OCI-LY3 (cell line): Measurements from ENCODE around the gene DEDD2.
A peak's percentile ranks its signal among the peaks of the same experiment; 100 is the strongest.

ENCODE experiments used
- H2AFZ ChIP-seq: fragments of 200-600, 300-600 bp; shearing (Covaris generic); 2 replicates; pipeline ENCODE4 v1.6.0; 2014; ENCODE audit warnings: antibody characterized with exemption, low read depth, low read length
- H3K27ac ChIP-seq: fragments of 200-600, 300-600 bp; sonication (generic); 2 replicates; pipeline ENCODE4 v1.5.1; 2014; ENCODE audit warnings: mild to moderate bottlenecking, low read length, moderate library complexity, mixed read lengths
- H3K27me3 ChIP-seq: fragments of 200-600, 300-600 bp; sonication (generic); 2 replicates; pipeline ENCODE4 v1.6.1; 2014; ENCODE audit warnings: low read depth, low read length, mixed read lengths
- H3K36me3 ChIP-seq: fragments of 200-600, 300-600 bp; sonication (generic); replicated peaks from 2 replicates; pipeline ENCODE3; 2014; ENCODE audit warnings: low read depth, low read length, mixed read lengths
- H3K4me1 ChIP-seq: fragments of 300-600, 200-600 bp; sonication (generic); 2 replicates; pipeline ENCODE4 v1.6.1; 2014; ENCODE audit warnings: low read length, mixed read lengths
- H3K4me2 ChIP-seq: fragments of 200-600, 300-600 bp; sonication (generic); 2 replicates; pipeline ENCODE4 v1.6.1; 2014; ENCODE audit warnings: low read length, mixed read lengths
- H3K4me3 ChIP-seq: fragments of 300-600, 200-600 bp; sonication (generic); 2 replicates; pipeline ENCODE4 v1.5.1; 2014; ENCODE audit warnings: antibody characterized with exemption, mild to moderate bottlenecking, low read length, moderate library complexity
- H3K79me2 ChIP-seq: fragments of 300-600, 200-600 bp; shearing (Covaris generic); 2 replicates; pipeline ENCODE4 v1.6.1; 2014; ENCODE audit warnings: mild to moderate bottlenecking, low read length, mixed read lengths
- H3K9ac ChIP-seq: fragments of 300-600, 200-600 bp; shearing (Covaris generic); 2 replicates; pipeline ENCODE4 v1.6.0; 2014; ENCODE audit warnings: mild to moderate bottlenecking, low read length, moderate library complexity
- H3K9me3 ChIP-seq: fragments of 200-600, 300-600 bp; shearing (Covaris generic); 2 replicates; pipeline ENCODE4 v1.6.1; 2014; ENCODE audit warnings: low read length, mixed read lengths; ENCODE audit not compliant: insufficient read depth
- H4K20me1 ChIP-seq: fragments of 200-600, 300-600 bp; sonication (generic); 2 replicates; pipeline ENCODE4 v1.6.1; 2016; ENCODE audit warnings: low read length, mixed read lengths; ENCODE audit not compliant: insufficient read depth
- EZH2phosphoT487 ChIP-seq: fragments of 200-600 bp; shearing (Covaris generic); IDR thresholded peaks from 2 replicates; pipeline ENCODE4 v1.6.1; 2018; ENCODE audit warnings: antibody characterized with exemption, mixed run types, low read depth
- TF ChIP-seq, protein P1 (sequence below): fragments of 200-600, 300-600 bp; sonication (generic); IDR thresholded peaks from 2 replicates; pipeline ENCODE4 v1.5.1; 2014; ENCODE audit warnings: antibody characterized with exemption, low read length, low read depth

Gene DEDD2

DNA sequence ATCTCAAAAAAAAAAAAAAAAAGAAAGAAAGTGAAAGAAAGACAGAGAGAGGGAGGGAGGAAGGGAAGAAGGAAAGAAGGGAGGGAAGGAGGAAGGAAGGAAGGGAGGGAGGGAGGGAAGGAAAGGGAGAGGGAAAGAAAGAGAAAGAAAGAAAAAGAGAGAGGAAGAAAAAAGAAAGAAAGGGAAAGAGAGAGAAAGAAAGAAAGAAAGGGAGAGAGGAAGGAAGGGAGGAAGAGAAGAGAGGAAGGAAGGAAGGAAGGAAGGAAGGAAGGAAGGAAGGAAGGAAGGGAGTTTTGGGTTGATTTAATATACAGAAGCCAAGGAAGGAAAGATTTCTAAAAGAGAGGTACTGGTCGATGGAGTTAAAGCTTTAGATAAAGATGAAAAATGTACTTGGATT, 28.8 kb downstream of the DEDD2 start:
- Histone ChIP-seq H3K4me2 (no peak overlapping the region), H3K9ac (no peak overlapping the region), H3K9me3 (peaks cover 5% of the 10 kb centered on the region; the same call in 1 of the 2 replicates), H3K79me2 (no peaks in the 10 kb centered on the region), H4K20me1 (no peaks in the 10 kb centered on the region), H3K4me3 (no peak overlapping the region), H3K4me1 (peaks cover 20% of the 10 kb centered on the region), H3K27me3 (peaks cover 3% of the 10 kb centered on the region; the same call in 1 of the 2 replicates), H3K27ac (no peak overlapping the region), H3K36me3 (peaks cover 6% of the 10 kb centered on the region), H2AFZ (no peak overlapping the region)
- TF ChIP-seq, protein P1, sequence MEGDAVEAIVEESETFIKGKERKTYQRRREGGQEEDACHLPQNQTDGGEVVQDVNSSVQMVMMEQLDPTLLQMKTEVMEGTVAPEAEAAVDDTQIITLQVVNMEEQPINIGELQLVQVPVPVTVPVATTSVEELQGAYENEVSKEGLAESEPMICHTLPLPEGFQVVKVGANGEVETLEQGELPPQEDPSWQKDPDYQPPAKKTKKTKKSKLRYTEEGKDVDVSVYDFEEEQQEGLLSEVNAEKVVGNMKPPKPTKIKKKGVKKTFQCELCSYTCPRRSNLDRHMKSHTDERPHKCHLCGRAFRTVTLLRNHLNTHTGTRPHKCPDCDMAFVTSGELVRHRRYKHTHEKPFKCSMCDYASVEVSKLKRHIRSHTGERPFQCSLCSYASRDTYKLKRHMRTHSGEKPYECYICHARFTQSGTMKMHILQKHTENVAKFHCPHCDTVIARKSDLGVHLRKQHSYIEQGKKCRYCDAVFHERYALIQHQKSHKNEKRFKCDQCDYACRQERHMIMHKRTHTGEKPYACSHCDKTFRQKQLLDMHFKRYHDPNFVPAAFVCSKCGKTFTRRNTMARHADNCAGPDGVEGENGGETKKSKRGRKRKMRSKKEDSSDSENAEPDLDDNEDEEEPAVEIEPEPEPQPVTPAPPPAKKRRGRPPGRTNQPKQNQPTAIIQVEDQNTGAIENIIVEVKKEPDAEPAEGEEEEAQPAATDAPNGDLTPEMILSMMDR: no peak
- no peak for TF ChIP-seq EZH2phosphoT487

DNA sequence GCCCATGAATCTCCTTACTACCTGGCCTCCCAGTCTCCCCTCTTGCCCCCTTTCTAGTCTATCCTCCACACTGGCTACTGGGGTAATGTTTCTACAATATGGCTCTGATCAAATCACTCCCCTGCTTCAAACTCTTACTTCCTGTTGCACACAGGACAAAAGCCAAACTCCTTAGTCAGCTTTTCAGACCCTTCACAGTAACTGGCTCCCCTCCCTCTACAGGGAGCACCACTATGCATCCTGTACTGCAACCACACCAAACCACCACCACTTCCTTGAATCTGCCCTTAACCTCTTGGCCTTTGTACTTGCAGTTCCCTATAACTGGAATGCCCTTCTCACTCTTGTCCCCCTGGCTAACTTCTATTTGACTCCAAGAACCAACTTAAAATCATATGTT, 32.2 kb downstream of the DEDD2 start:
- TF ChIP-seq, protein P1: no peak
- TF ChIP-seq EZH2phosphoT487: no peak
- H3K9ac ChIP-seq: no peak overlapping the region
- H3K27me3 ChIP-seq: peaks cover 10% of the 10 kb centered on the region
- H3K4me2 ChIP-seq: no peak overlapping the region
- no peak overlapping the region for H3K4me3 ChIP-seq
- H3K79me2 ChIP-seq: no peaks in the 10 kb centered on the region
- no peak overlapping the region for H3K27ac ChIP-seq
- H3K4me1 ChIP-seq: peaks cover 17% of the 10 kb centered on the region
- H4K20me1 ChIP-seq: no peaks in the 10 kb centered on the region
- no peak overlapping the region; the same call in 1 of the 2 replicates for H2AFZ ChIP-seq
- no peaks in the 10 kb centered on the region for H3K9me3 ChIP-seq
- no peaks in the 10 kb centered on the region for H3K36me3 ChIP-seq

DNA sequence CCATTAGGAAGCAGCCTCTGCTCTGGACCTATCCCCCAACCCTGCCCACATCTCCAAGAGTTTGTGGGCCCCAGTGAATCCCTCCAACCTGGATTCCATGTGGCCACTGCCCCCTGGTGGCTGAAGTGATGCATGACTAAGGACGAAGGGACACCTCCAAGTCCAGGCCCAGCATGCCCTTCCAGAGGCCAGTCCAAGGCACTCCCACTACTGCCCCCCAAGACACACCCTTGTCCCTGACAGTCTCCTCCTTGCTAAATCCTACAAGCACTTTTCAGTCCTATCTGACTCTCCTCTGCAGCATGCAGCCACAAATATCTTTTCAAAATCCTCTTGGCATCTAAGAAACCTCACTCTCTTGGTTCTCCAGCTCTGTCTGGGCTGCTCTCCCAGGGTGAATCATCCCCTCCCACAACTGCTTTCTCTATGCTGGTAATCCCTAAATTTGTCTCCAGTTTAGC, 33.0 kb downstream of the DEDD2 start:
- H3K4me2 ChIP-seq: no peak overlapping the region
- no peaks in the 10 kb centered on the region for H4K20me1 ChIP-seq
- H3K27me3 ChIP-seq: peaks cover 18% of the 10 kb centered on the region
- TF ChIP-seq EZH2phosphoT487: no peak
- TF ChIP-seq, protein P1: peak; percentile 97
- H2AFZ ChIP-seq: no peak overlapping the region; the same call in 1 of the 2 replicates
- no peak overlapping the region for H3K4me3 ChIP-seq
- H3K36me3 ChIP-seq: no peaks in the 10 kb centered on the region
- no peaks in the 10 kb centered on the region for H3K79me2 ChIP-seq
- H3K9me3 ChIP-seq: no peaks in the 10 kb centered on the region
- peaks cover 17% of the 10 kb centered on the region for H3K4me1 ChIP-seq
- no peak overlapping the region for H3K9ac ChIP-seq
- no peak overlapping the region for H3K27ac ChIP-seq

DNA sequence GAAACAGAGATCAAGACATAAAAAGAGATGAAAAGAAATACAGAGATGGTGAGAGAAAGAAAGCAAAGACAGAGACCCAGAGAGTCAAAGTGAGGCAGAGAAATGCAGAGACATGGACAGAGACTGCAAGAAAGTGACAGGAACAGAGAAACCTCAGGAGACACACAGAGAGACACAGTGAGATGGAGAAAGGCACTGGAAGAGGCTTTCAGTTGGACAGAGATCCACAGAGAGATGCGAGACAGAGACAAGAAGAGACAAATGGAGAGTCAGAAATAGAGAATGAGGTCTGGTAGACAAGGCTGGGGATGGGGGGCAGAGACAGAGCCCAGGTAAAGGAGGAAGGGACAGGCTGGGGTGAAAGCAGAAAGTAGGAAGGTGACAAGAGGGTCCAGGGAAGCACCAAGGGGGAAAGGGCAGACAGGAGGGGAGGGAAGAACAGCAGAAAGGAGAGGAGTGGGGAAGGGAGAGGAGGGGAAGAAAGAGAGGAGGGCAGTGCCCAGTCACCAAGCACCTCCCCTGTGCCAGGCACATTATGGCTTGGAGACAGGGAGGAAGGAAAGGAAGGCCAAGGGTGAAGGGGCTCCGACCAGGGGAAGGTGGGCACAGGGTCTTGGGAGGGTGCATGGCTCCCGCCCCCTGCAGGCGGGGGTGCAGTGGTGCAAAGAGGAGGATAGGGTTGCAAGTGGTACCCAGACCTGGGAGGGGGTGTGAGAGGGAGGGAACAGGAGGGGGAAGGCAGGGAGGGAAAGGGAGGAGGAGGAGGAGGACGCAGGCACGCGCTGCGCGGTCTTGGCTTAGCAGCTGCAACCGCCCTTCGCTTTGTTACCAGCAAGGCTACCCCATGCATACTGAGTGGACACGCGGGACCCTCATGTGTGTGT, 38.4 kb downstream of the DEDD2 start:
- Histone ChIP-seq H3K4me3 (no peak overlapping the region), H3K27ac (no peak overlapping the region), H3K36me3 (no peaks in the 10 kb centered on the region), H3K27me3 (peaks cover 51% of the 10 kb centered on the region), H3K9ac (no peak overlapping the region), H2AFZ (no peak overlapping the region), H3K79me2 (no peaks in the 10 kb centered on the region), H3K9me3 (no peaks in the 10 kb centered on the region), H3K4me1 (peaks cover 15% of the 10 kb centered on the region), H4K20me1 (no peaks in the 10 kb centered on the region), H3K4me2 (no peak overlapping the region)
- TF ChIP-seq EZH2phosphoT487: no peak
- TF ChIP-seq, protein P1: peak; percentile 75
